Frontal cortex (tissue), 4 donors: ENCODE measurements around the gene NGFR. TPM values are rescaled to one million over a fixed set of nuclear protein-coding genes. Genes with fewer than 3 reads are reported as not detected.
"Not testable (repeated sequence)": the region's sequence is repeated elsewhere in the genome, so short reads cannot be mapped to it uniquely, and the experiment has no call there.

ENCODE experiments used
- DNase-seq, 2 donors: peaks; one replicate each; pipeline ENCODE4 v3.0.0; 2012; ENCODE audit warnings: low spot score in 2 of 2
- FAIRE-seq: peaks from 2 replicates; lab custom pipeline; 2012; peaks lifted over from hg19 to GRCh38; lab: Jason Lieb, UNC
- total RNA-seq: library from RNA; depleted of rRNA; stranded (reverse); fragments of >200 nt; gene quantifications from one replicate; pipeline ENCODE4 v1.2.3, GENCODE V29; 2014
- donor health status: control.
- donor health status: control.
- donor health status: control.

NGFR gene
- total RNA-seq, 1 donor from 2014 or later = 3.3 TPM

- DNase-seq = no peak
- no peak for FAIRE-seq
Observed at GRCh38 chr17:49528966-49529365, 33.9 kb downstream of the NGFR start.

DNA sequence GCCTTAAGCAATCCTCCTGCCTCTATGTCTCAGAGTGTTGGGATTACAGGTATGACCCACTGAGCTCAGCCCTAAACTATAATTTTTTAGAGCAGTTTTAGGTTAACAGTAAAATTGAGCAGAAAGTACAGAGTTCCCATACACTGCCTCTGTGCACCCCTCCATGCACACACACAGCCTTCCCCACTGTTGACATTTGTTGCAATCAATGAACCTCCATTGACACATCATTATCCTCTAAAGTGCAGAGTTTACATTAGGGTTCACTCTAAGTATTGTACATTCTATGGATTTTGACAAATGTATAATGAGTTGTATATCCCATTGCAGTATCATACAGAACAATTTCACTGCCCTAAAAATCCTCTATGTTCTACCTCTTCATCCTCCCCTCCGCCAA lies 35.0 kb downstream of the NGFR start:
- DNase-seq (no peak), FAIRE-seq (no peak)

DNA sequence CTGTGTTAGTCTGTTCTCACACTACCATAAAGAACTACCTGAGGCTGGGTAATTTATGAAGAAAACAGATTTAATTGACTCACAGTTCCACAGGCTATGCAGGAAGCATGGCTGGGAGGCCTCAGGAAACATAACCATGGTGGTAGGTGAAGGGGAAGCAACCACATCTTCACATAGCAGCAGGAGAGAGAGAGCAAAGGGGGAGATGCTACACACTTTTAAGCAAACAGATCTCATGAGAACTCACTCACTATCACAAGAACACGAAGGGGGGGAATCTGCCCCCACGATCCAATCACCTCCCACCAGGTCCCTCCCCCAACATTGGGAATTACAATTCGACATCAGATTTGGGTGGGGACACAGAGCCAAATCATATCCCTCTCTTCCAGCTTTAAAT lies 48.8 kb downstream of the NGFR start:
- FAIRE-seq (no peak), DNase-seq (no peak)

DNA sequence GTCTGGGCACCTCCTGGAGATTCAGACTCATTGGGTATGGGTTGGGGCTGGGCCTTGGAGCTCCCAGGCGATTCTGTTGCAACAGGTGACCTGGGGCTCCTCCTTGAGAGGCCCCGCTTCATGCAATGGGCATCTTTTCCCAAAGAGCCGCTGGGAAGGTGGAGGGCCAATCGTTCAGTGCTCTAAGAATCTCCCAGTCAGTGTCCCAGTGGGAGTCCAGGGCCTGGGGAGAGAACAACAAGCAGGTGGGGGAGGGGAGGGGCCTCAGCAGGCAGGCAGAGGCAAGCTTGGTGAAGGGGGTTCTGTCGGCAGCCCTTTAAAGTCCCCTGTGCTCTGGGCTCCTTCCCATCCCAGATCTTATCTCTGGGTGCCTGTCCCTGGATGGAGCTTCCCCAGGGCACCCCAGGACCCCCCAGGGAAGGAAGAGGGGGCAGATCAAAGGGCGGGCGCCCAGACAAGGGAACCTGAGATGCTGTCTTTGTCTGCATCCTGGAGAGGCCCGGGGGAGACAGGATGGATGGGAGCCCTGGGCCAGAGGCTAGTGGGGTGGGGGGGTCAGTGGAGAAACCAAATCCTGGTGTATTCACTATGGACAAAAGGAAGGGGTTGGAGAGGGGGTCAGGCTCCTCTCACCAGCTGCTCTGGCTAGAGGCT lies 50.0 kb downstream of the NGFR start:
- DNase-seq (no peak), FAIRE-seq (no peak)

DNA sequence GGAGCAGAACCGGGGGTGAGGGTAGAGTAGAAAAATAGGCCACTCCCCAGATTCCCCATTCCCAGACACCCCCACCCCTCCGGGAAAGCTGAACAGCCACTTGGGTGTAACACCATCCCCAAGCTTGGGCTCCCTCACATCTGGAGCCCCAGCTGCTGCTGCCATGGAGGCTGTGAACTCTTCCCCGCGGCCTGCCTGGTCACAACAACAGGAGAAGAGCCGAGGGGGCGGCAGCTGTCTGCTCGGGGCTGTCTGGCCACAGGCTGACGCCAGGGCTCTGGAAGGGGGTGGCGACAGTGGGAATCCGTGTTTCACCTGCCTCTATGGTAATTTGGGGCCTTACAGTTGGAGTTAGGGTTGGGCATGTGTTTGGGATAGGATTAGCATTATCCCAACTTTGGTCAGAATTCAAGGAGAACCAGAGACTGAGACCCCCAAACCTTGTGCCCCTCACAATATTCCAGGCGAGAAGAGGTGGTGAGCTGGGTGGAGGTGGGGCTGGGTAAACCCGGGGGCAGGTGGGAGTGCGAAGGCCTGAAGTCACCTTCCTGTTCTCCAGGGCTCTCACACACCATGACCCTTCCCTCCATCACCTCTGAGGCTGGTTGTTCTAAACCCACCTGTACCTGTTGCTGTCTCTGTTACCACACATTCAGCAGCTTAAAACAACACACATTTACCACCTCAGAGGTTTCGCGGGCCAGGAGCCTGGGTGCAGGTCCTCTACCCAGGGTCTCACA lies 50.9 kb downstream of the NGFR start:
- DNase-seq (no peak), FAIRE-seq (no peak)

- DNase-seq (peak in 1 of 2 donors; percentile 22), FAIRE-seq (no peak)
Observed at GRCh38 chr17:49546546-49547535, 51.7 kb downstream of the NGFR start.

DNA sequence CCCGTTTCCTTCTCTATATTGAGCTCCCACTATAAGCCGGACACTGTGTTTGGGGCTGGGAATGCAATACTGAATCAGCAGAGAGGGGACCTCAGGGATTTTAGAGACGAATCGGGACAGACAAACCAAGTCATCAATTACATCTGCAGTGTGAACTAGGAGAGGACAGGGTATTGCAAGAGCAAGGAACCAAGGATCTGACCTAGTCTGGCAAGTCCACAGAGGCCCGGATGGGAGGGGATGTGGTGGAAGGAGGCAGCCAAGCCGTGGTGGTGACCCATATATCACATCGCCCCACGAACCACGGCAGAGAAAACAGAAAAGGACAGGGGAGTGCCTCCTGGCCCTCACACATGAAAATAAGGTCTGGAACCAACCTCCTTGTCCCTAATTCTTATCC lies 52.5 kb downstream of the NGFR start:
- peak in 1 of 2 donors; percentile 6 for DNase-seq
- FAIRE-seq = no peak

- no peak for FAIRE-seq
Observed at GRCh38 chr17:49548051-49548505, 53.0 kb downstream of the NGFR start.

GRCh38 chr17:49548506-49549310 lies 53.6 kb downstream of the NGFR start:
- FAIRE-seq (no peak), DNase-seq (peak in 1 of 2 donors; percentile 49)

More at GRCh38 chr17:49548051-49548505, 53.0 kb downstream of the NGFR start:
- DNase-seq = peak in 1 of 2 donors; percentile 2

DNA sequence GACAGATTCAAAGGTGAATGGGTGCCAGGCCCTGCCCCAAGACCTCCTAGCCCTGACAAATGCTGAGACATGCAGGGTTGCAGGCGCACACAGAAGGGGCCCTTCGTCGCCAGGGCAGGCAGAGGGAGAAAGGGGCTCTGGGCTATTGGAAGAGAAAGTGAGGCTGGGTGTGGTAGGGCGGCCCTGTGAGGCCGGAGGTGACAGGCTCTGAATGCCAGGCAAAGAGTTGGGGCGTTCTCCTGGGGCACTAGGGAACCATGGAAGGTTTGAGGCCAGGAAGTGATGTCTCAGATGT lies 54.2 kb downstream of the NGFR start:
- no peak for DNase-seq
- FAIRE-seq = no peak

DNA sequence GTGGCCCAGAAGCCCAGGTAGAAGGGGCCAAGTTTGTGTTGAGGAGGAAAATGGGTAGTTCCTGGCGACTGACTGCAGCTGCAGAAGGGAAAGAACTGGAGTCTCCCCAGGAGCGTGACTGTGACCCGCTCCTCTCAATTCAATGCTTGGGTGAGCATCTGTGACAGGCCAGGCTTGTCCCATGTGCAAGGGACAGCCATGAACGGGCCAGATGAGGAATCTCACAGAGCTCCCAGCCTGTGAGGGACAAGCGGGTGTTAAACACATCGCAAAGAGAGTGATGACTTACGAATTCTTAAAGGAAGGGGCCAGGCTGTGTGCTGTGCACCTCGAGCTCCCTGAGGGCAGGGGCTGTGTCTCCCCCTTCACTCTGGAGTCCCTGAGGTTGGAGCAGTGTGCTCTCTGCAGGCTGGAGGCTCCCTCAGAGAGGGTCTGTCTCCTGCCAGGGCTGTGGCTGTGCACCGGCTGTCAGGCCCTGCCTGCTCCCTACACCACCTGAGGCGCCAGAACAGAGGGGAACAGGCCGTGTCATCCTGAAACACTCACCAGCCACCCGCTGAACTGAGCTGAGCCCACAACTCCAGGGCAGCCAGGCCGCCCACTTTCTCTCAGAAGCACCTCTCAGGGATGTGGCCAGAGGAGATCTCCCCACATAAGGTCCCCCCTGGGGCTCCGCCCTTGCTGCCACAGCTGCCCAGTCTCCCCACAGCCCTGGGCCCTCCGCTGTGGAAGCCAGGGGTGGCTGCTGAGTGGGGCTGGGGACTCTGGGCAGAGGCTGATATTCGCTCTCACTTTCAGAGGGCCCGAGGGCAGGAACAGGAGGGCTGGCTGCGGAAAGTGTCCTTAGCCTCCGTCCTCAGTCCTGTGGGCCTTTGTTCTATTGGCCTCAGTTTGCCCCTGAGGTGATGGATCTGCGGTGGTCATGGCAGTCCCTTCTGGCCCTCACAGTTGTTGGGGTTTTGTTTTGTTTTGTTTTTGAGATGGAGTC lies 54.9 kb downstream of the NGFR start:
- FAIRE-seq = no peak
- DNase-seq = no peak

DNA sequence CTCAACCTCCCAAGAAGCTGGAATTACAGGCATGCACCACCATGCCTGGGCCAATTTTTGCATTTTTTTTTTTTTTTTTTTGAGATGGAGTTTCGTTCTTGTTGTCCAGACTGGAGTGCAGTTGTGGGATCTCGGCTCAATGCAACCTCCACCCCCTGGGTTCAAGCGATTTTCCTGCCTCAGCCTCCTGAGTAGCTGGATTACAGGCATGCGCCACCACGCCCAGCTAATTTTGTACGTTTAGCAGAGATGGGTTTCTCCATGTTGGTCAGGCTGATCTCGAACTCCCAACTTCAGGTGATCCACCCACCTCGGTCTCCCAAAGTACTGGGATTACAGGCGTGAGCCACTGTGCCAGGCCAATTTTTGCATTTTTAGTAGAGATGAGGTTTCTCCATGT lies 55.7 kb downstream of the NGFR start:
- not testable (repeated sequence) for FAIRE-seq, DNase-seq

DNA sequence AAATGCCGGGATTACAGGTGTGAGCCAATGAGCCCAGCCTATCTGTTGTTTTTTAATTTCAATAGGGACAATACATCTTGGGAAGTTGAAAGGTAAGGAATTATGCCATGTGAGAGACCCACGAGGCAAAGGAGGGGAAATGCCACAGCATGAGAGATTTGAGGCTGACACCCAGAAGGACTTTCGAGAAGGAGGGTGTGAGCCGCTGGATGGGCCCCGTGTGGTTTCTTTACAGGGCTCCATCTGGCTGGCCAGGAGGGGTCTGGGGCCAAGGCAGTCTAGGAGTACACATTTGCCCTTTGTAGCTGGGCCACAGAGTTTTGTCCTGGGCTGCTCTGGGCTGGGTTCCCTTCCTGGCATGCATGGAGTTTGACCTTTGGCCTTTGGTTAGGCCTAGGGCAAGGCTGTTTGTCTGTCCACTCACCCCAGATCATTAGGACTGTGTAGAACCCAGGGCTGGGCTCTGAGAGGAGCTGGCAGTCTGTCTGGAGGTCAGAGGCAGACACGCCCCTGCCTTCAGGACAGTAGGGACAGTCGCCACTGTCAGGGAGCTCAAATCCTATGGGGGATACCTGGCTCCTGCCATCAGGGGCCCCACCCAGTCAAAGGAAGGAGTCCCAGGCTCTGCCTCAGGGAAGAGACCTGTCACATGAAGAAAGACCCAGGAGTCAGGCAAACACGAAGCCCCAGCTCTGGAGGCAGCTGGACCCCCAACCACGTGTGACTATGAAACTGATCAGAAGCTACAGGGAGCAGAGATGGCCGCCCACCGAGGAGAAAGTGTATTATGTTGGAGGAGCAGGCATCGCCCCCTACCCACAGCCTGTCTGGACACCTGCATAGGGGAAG lies 56.4 kb downstream of the NGFR start:
- DNase-seq (no peak), FAIRE-seq (no peak)

GRCh38 chr17:49552070-49552751 lies 57.1 kb downstream of the NGFR start:
- peak in 1 of 2 donors; percentile 7 for DNase-seq
- FAIRE-seq = no peak

GRCh38 chr17:49553676-49554335 lies 58.7 kb downstream of the NGFR start:
- no peak for DNase-seq
- no peak for FAIRE-seq

DNA sequence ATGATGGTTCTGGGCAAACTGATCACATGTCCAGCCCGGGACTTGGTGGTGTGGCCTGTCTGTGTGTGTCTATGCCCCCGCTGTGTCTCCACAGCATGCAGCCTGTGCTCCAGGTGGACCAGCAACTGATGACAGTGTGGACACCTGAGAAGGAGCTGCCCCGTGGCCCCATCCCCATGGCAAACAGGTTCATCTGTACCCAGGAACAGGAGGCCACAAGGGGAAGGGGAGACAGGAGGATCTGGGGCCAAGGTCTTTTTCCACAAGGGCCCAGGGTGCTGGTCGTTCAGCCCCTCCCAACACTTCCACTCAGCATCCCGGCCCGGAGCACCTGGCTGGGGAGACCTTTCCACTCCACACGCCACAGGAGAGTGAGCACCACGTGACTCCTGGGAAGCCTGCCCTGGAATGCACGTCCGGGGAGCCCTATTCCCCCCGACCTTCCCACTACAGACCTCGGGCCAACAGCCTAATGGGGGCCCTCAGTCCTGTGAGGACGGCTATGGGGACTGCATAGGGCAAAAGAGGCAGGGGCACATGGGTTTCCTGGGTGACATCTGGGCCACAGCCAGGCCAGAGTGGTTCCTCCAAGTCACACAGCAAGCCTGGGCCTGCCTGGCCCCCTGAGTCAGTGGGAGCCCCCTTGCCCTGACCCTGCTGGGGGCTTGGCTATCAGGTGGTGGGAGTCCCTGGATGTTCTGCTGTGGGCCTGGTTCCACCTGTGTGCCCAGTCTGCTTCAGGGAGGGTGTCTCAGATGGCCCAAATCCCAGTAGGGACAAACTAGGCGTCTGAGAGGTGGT lies 59.8 kb downstream of the NGFR start:
- FAIRE-seq (no peak), DNase-seq (peak in 1 of 2 donors; percentile 5)
